ENCODE data around the gene DFFB.
"Not testable (repeated sequence)": the region's sequence is repeated elsewhere in the genome, so short reads cannot be mapped to it uniquely, and the experiment has no call there.

Gene DFFB

GRCh38 chr1:3910857-3911845, 53.9 kb downstream of the DFFB start:
- DNase-seq, result no peak

GRCh38 chr1:3911981-3912808, 54.9 kb downstream of the DFFB start:
- DNase-seq, result no peak

GRCh38 chr1:3912809-3913685, 55.8 kb downstream of the DFFB start:
- no peak for DNase-seq

- DNase-seq, result no peak
These were observed 57.1 kb downstream of the DFFB start for GRCh38 chr1:3914331-3914851.

- DNase-seq, result no peak
These were observed 57.6 kb downstream of the DFFB start for GRCh38 chr1:3914911-3915310.

GRCh38 chr1:3915551-3916121, 58.4 kb downstream of the DFFB start:
- no peak for DNase-seq

GRCh38 chr1:3917761-3918160, 60.5 kb downstream of the DFFB start:
- DNase-seq, result no peak

GRCh38 chr1:3918359-3918758, 61.1 kb downstream of the DFFB start:
- not testable (repeated sequence) for DNase-seq

- no peak for DNase-seq
These were observed 61.8 kb downstream of the DFFB start for GRCh38 chr1:3918966-3919611.

- no peak for DNase-seq
These were observed 62.4 kb downstream of the DFFB start for GRCh38 chr1:3919706-3920105.

GRCh38 chr1:3921765-3922164, 64.5 kb downstream of the DFFB start:
- DNase-seq, result no peak

- DNase-seq, result no peak
These were observed 65.0 kb downstream of the DFFB start for GRCh38 chr1:3922201-3922725.

- no peak for DNase-seq
These were observed 65.6 kb downstream of the DFFB start for GRCh38 chr1:3922851-3923250.

GRCh38 chr1:3923378-3924185, 66.3 kb downstream of the DFFB start:
- no peak for DNase-seq

GRCh38 chr1:3924186-3924824, 67.0 kb downstream of the DFFB start:
- no peak for DNase-seq

GRCh38 chr1:3924825-3925220, 67.5 kb downstream of the DFFB start:
- DNase-seq, result no peak

- DNase-seq, result no peak
These were observed 68.0 kb downstream of the DFFB start for GRCh38 chr1:3925256-3925655.

- DNase-seq, result no peak
These were observed 68.5 kb downstream of the DFFB start for GRCh38 chr1:3925762-3926161.

GRCh38 chr1:3926956-3927355, 69.7 kb downstream of the DFFB start:
- DNase-seq, result no peak

- no peak for DNase-seq
These were observed 71.3 kb downstream of the DFFB start for GRCh38 chr1:3928586-3928985.
